H1 (cell line): ENCODE data around the gene RPS17. TPM values are rescaled to one million over a fixed set of nuclear protein-coding genes. Genes with fewer than 3 reads are reported as not detected.

ENCODE experiments used
- CTCF ChIA-PET: fragments of 300-600 bp; sonication (Branson Sonifier 250); formaldehyde crosslinking; loops from one replicate; lab custom pipeline; 2021; ENCODE audit not compliant: partially characterized antibody; lab: Charles Lee
- POLR2A ChIA-PET: fragments of 300-600 bp; sonication (Branson Sonifier 250); formaldehyde crosslinking; loops from one replicate; lab custom pipeline; 2021; ENCODE audit warnings: inconsistent platforms; ENCODE audit not compliant: partially characterized antibody; lab: Charles Lee
- DNase-seq, 2 experiments: peaks; one replicate each; pipeline versions ENCODE4 v3.0.0 to v3.0.0-alpha.2; 2010 to 2022; ENCODE audit warnings: low spot score in 2 of 2, low read depth in 1 of 2, mixed read lengths in 1 of 2
- FAIRE-seq: peaks from 2 replicates; lab custom pipeline; 2011; peaks lifted over from hg19 to GRCh38; lab: Jason Lieb, UNC
- H2AFZ ChIP-seq: 2 replicates; pipeline ENCODE4 v1.8.1; 2012; ENCODE audit warnings: low read length, inconsistent platforms
- H2AK5ac ChIP-seq: 2 replicates; pipeline ENCODE4 v1.6.1; 2013; ENCODE audit warnings: low read depth, low read length
- H2BK120ac ChIP-seq: replicated peaks from 2 replicates; pipeline ENCODE3; 2013; ENCODE audit warnings: low read depth, low read length, inconsistent platforms
- H2BK12ac ChIP-seq: 2 replicates; pipeline ENCODE4 v1.6.1; 2013; ENCODE audit warnings: low read depth, low read length
- H2BK15ac ChIP-seq: 2 replicates; pipeline ENCODE4 v1.6.1; 2013; ENCODE audit warnings: low read length
- H2BK20ac ChIP-seq: 2 replicates; pipeline ENCODE4 v1.6.1; 2013; ENCODE audit warnings: low read length
- H2BK5ac ChIP-seq: 2 replicates; pipeline ENCODE4 v1.6.1; 2013; ENCODE audit warnings: low read depth, low read length
- H3K14ac ChIP-seq: 2 replicates; pipeline ENCODE4 v1.6.1; 2013; ENCODE audit warnings: inconsistent platforms; ENCODE audit not compliant: insufficient read length
- H3K18ac ChIP-seq: 2 replicates; pipeline ENCODE4 v1.6.1; 2013; ENCODE audit warnings: low read length; ENCODE audit errors: extremely low read depth
- H3K23ac ChIP-seq: 2 replicates; pipeline ENCODE4 v1.6.1; 2013; ENCODE audit warnings: inconsistent platforms; ENCODE audit not compliant: insufficient read length
- H3K23me2 ChIP-seq: 2 replicates; pipeline ENCODE4 v1.6.1; 2013; ENCODE audit warnings: low read depth, low read length
- H3K27ac ChIP-seq: 2 replicates; pipeline ENCODE4 v1.6.1; 2011; ENCODE audit warnings: low read depth, low read length, inconsistent platforms
- H3K27me3 ChIP-seq, 4 experiments: replicated peaks in 1 of 4; 1 replicate in 1 of 4; 2 replicates in 3 of 4; pipeline versions ENCODE4 v1.6.1 to v1.8.1; 2011 to 2013; ENCODE audit warnings: low read length in 3 of 4, mild to moderate bottlenecking in 3 of 4, inconsistent platforms in 2 of 4, mixed read lengths in 2 of 4, moderate library complexity in 1 of 4; ENCODE audit not compliant: control insufficient read depth in 3 of 4, insufficient read depth in 3 of 4; ENCODE audit errors: extremely low read depth in 1 of 4
- H3K36me3 ChIP-seq, 4 experiments: 2 replicates each; pipeline versions ENCODE4 v1.6.1 to v1.8.1; 2011 to 2013; ENCODE audit warnings: mild to moderate bottlenecking in 4 of 4, low read length in 3 of 4, moderate library complexity in 2 of 4, control low read depth in 1 of 4, inconsistent platforms in 1 of 4; ENCODE audit not compliant: insufficient read depth in 4 of 4, control insufficient read depth in 2 of 4
- H3K4ac ChIP-seq: replicated peaks from 2 replicates; pipeline ENCODE3; 2013; ENCODE audit warnings: low read length, low read depth, mixed read lengths, inconsistent platforms; ENCODE audit not compliant: insufficient read length
- H3K4me1 ChIP-seq, 4 experiments: replicated peaks in 1 of 4; 1 replicate in 1 of 4; 2 replicates in 3 of 4; pipeline versions ENCODE4 v1.6.1 to v1.8.1; 2011 to 2013; ENCODE audit warnings: low read length in 3 of 4, inconsistent platforms in 2 of 4, mixed read lengths in 1 of 4; ENCODE audit not compliant: insufficient read depth in 4 of 4, control insufficient read depth in 3 of 4
- H3K4me2 ChIP-seq, 2 experiments: 2 replicates each; pipeline versions ENCODE4 v1.6.1 to v1.8.1; 2011 to 2013; ENCODE audit warnings: low read depth in 2 of 2, low read length in 2 of 2, control low read depth in 1 of 2, inconsistent platforms in 1 of 2, mild to moderate bottlenecking in 1 of 2; ENCODE audit not compliant: insufficient read depth in 1 of 2
- H3K4me3 ChIP-seq, 4 experiments: fragments of 200-600, 300-600 bp in 1 of 4; sonication (generic), shearing (Covaris generic), sonication (Bioruptor Twin) in 1 of 4; 2 replicates each; pipeline versions ENCODE4 v1.5.1 to v1.8.1; 2011 to 2016; ENCODE audit warnings: low read length in 4 of 4, low read depth in 3 of 4, control low read depth in 2 of 4, inconsistent platforms in 2 of 4, mild to moderate bottlenecking in 2 of 4, mixed read lengths in 1 of 4, moderate library complexity in 1 of 4; ENCODE audit not compliant: insufficient read depth in 2 of 4; ENCODE audit errors: extremely low read depth in 1 of 4
- H3K56ac ChIP-seq: replicated peaks from 2 replicates; pipeline ENCODE3; 2013; ENCODE audit warnings: low read depth, mild to moderate bottlenecking, mixed read lengths, low read length, inconsistent platforms; ENCODE audit not compliant: insufficient read length
- H3K79me1 ChIP-seq: 2 replicates; pipeline ENCODE4 v1.6.1; 2013; ENCODE audit warnings: low read depth, low read length, control low read depth
- H3K79me2 ChIP-seq, 2 experiments: 2 replicates each; pipeline versions ENCODE4 v1.6.1 to v1.8.1; 2012 to 2013; ENCODE audit warnings: low read length in 2 of 2, mild to moderate bottlenecking in 2 of 2, inconsistent platforms in 1 of 2; ENCODE audit not compliant: insufficient read depth in 2 of 2, control insufficient read depth in 1 of 2
- H3K9ac ChIP-seq, 4 experiments: replicated peaks in 1 of 4; 1 replicate in 1 of 4; 2 replicates in 3 of 4; pipeline versions ENCODE4 v1.6.1 to v1.8.1; 2011 to 2013; ENCODE audit warnings: low read depth in 3 of 4, low read length in 3 of 4, control low read depth in 2 of 4, mild to moderate bottlenecking in 2 of 4, moderate library complexity in 2 of 4, inconsistent platforms in 1 of 4; ENCODE audit errors: extremely low read depth in 1 of 4
- H3K9me3 ChIP-seq, 2 experiments: 2 replicates each; pipeline versions ENCODE4 v1.6.1 to v1.8.1; 2012 to 2013; ENCODE audit warnings: mild to moderate bottlenecking in 2 of 2, moderate library complexity in 2 of 2, control low read depth in 1 of 2, inconsistent platforms in 1 of 2, low read depth in 1 of 2, low read length in 1 of 2, mixed read lengths in 1 of 2; ENCODE audit not compliant: insufficient read depth in 2 of 2
- H4K20me1 ChIP-seq, 2 experiments: replicated peaks in 1 of 2; 2 replicates each; pipeline versions ENCODE3 to v1.8.1; 2011 to 2013; ENCODE audit warnings: inconsistent platforms in 2 of 2, low read length in 2 of 2, mild to moderate bottlenecking in 1 of 2; ENCODE audit not compliant: insufficient read depth in 2 of 2, control insufficient read depth in 1 of 2
- H4K5ac ChIP-seq: 2 replicates; pipeline ENCODE4 v1.6.1; 2013; ENCODE audit warnings: low read length, low read depth, mixed read lengths, inconsistent platforms; ENCODE audit not compliant: insufficient read length
- H4K8ac ChIP-seq: 2 replicates; pipeline ENCODE4 v1.8.0; 2013; ENCODE audit warnings: mild to moderate bottlenecking, moderate library complexity, low read length, inconsistent platforms; ENCODE audit not compliant: insufficient read depth; ENCODE audit errors: extremely low read depth
- H4K91ac ChIP-seq: replicated peaks from 2 replicates; pipeline ENCODE3; 2013; ENCODE audit warnings: low read length, mixed read lengths, inconsistent platforms; ENCODE audit not compliant: insufficient read length
- KDM4A ChIP-seq: IDR thresholded peaks from one replicate; pipeline ENCODE4 v1.7.1; 2012; ENCODE audit warnings: low read depth, mild to moderate bottlenecking, moderate library complexity, low read length, inconsistent platforms; ENCODE audit not compliant: severe bottlenecking
- RXRA ChIP-seq: IDR thresholded peaks from 2 replicates; pipeline ENCODE4 v1.6.1; 2011; ENCODE audit warnings: low read depth, mild to moderate bottlenecking, low read length, moderate library complexity; ENCODE audit not compliant: insufficient read depth
- SIRT6 ChIP-seq: IDR thresholded peaks from one replicate; pipeline ENCODE4 v1.7.1; 2012; ENCODE audit warnings: low read length, inconsistent platforms
- WGBS, 2 experiments: shearing (Covaris generic) in 1 of 2; methylation state at CpG; one replicate each; pipeline versions ENCODE4 v1.1.6 to v1.1.7; 2013 to 2015; ENCODE audit warnings: low lambda C conversion rate in 2 of 2, mixed read lengths in 2 of 2, inconsistent platforms in 1 of 2, low coverage in 1 of 2, missing lambda C conversion rate in 1 of 2; ENCODE audit not compliant: insufficient replicate concordance in 2 of 2, insufficient coverage in 1 of 2, insufficient read length in 1 of 2; ENCODE audit errors: extremely low coverage in 1 of 2, missing lambda C conversion rate in 1 of 2; 5-methylcytosine and 5-hydroxymethylcytosine counted together
- polyA plus RNA-seq, 7 experiments: library from polyadenylated mRNA; depleted of rRNA in 3 of 7; stranded (reverse) in 5 of 7; unstranded in 2 of 7; fragments of >200 nt in 5 of 7; fragments of 200-250 nt in 2 of 7; gene quantifications; 1 replicate in 5 of 7; 2 replicates in 1 of 7; 4 replicates in 1 of 7; pipeline versions ENCODE4 v1.2.1 to v1.2.3, GENCODE V29; 2011 to 2013; ENCODE audit warnings: missing spikeins in 2 of 7, mixed read lengths in 2 of 7
- total RNA-seq: library from RNA; stranded (reverse); fragmentation: NEBNext Ultra II Directional; extraction: Animal tissue kit (Norgen Biotek cat#: 25700); gene quantifications from 2 replicates; pipeline ENCODE4 v1.2.1, GENCODE V29; 2021

The RPS17 gene
- total and polyA plus RNA-seq, 2 of the 8 experiments (the other 6 are each of a cell fraction or from before 2014, with no cell fraction given), result 2,416 to 5,590 TPM

DNA sequence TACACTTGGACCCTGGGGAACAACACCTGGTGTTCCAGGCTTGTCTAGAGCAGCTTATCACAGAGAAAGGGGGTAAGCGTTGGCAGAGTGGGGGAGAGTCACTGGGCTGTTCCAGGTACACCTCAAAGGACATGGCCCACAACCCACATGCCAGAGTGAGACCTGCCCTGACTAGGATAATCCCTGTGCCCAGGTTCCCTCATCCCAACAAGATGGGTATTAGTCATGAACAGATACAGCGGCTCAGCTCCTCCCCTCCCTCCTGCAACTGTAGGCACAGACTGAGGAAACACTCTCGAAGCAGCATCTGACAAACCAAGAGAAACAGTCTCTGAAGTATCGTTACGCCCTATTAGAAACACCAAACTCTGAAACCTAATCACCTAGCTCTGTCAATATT, 32.1 kb upstream of the RPS17 start:
- no peaks in the 10 kb centered on the region for H4K20me1 ChIP-seq
- peak overlapping the region; percentile 93 for H2BK12ac ChIP-seq
- H2BK15ac ChIP-seq, result 0 out of 2 replicates have a peak overlapping the region, but pooled peaks have one; percentile 46
- DNase-seq (no peak), FAIRE-seq (no peak)
- no peak overlapping the region for H3K9ac ChIP-seq
- no peak overlapping the region for H3K27ac ChIP-seq
- 90% methylated on average over 5 of the region's 5 CpGs; no CpG with 5 or more reads in 1 of the 2 experiments for WGBS, 2 experiments
- H3K4me2 ChIP-seq, result peak overlapping the region; percentile 82 to 98; a peak in 2 of 4 replicates
- peak overlapping the region in 1 of 4 experiments; percentile 50; a peak in 2 of 8 replicates for H3K4me3 ChIP-seq
- H3K56ac ChIP-seq, result no peak overlapping the region
- H3K27me3 ChIP-seq, result no peaks in the 10 kb centered on the region; a peak in 2 of 7 replicates
- no peaks in the 10 kb centered on the region for H3K9me3 ChIP-seq
- H3K79me2 ChIP-seq, result no peaks in the 10 kb centered on the region
- no peak overlapping the region for H2BK20ac ChIP-seq
- H3K23me2 ChIP-seq, result peaks cover 4% of the 10 kb centered on the region
- no peak overlapping the region for H4K91ac ChIP-seq
- TF ChIP-seq KDM4A (peak; percentile 7), SIRT6 (no peak), RXRA (no peak)
- TF ChIP-seq, all 59 proteins: peak for 1
- H4K5ac ChIP-seq, result no peak overlapping the region
- H2AFZ ChIP-seq, result peak overlapping the region; percentile 99
- no peak overlapping the region for H3K4ac ChIP-seq
- H3K18ac ChIP-seq, result no peak overlapping the region
- peaks cover 9 to 16% (median 11%) of the 10 kb centered on the region in 4 experiments for H3K4me1 ChIP-seq
- ChIA-PET CTCF (interaction anchor here (0.9 to 2.7 kb wide), 5 partner anchors 13 to 428 kb away, joined by 3 to 14 read pairs (median 3); no protein-coding TSS in a partner anchor), POLR2A (interaction anchor here (0.9 to 6.9 kb wide), 4 partner anchors 16 to 35 kb away, joined by 3 to 79 read pairs (median 4); partner anchors contain the start of gene RPS17)
- H3K79me1 ChIP-seq, result no peaks in the 10 kb centered on the region
- no peak overlapping the region for H2BK5ac ChIP-seq
- no peak overlapping the region for H3K23ac ChIP-seq
- H2AK5ac ChIP-seq, result no peak overlapping the region
- no peak overlapping the region for H3K14ac ChIP-seq
- H2BK120ac ChIP-seq, result no peak overlapping the region
- 0 out of 2 replicates have a peak overlapping the region, but pooled peaks have one; percentile 51 for H4K8ac ChIP-seq
- H3K36me3 ChIP-seq, result no peaks in the 10 kb centered on the region
